Osteoblast (primary cell): Measurements from ENCODE around the gene SLC22A12. TPM values are rescaled to one million over a fixed set of nuclear protein-coding genes. Genes with fewer than 3 reads are reported as not detected.

Experiments used
- DNase-seq: peaks from one replicate; pipeline ENCODE4 v3.0.0; 2011; ENCODE audit warnings: low spot score, mixed read lengths; ENCODE audit not compliant: insufficient read length; ENCODE audit errors: missing footprints
- H2AFZ ChIP-seq: 2 replicates; pipeline ENCODE4 v1.6.0; 2011; ENCODE audit warnings: mild to moderate bottlenecking, low read length
- H3K27ac ChIP-seq: 2 replicates; pipeline ENCODE4 v1.5.1; 2011; ENCODE audit warnings: mild to moderate bottlenecking, low read depth, low read length, moderate library complexity
- H3K27me3 ChIP-seq: 2 replicates; pipeline ENCODE4 v1.6.0; 2012; ENCODE audit warnings: mild to moderate bottlenecking, control low read depth, inconsistent platforms, low read length, moderate library complexity; ENCODE audit not compliant: insufficient read depth
- H3K36me3 ChIP-seq: 2 replicates; pipeline ENCODE4 v1.5.1; 2011; ENCODE audit warnings: mild to moderate bottlenecking, low read length, control low read depth, moderate library complexity; ENCODE audit not compliant: insufficient read depth
- H3K4me1 ChIP-seq: 2 replicates; pipeline ENCODE4 v1.5.1; 2011; ENCODE audit warnings: mild to moderate bottlenecking, low read length, control low read depth, moderate library complexity; ENCODE audit not compliant: insufficient read depth
- H3K4me2 ChIP-seq: 2 replicates; pipeline ENCODE4 v1.6.0; 2011; ENCODE audit warnings: mild to moderate bottlenecking, low read length; ENCODE audit not compliant: insufficient read depth
- H3K4me3 ChIP-seq: fragments of 200-600 bp; sonication (generic); 3 replicates; pipeline ENCODE4 v1.5.1; 2012; ENCODE audit warnings: mild to moderate bottlenecking, low read length, inconsistent platforms; ENCODE audit not compliant: insufficient read depth
- H3K79me2 ChIP-seq: 2 replicates; pipeline ENCODE4 v1.6.0; 2012; ENCODE audit warnings: mild to moderate bottlenecking, low read length, control low read depth, inconsistent platforms; ENCODE audit not compliant: insufficient read depth
- H3K9me3 ChIP-seq: 2 replicates; pipeline ENCODE4 v1.5.1; 2011; ENCODE audit warnings: low read depth, low read length, control low read depth
- H4K20me1 ChIP-seq: 2 replicates; pipeline ENCODE4 v1.6.0; 2012; ENCODE audit warnings: mild to moderate bottlenecking, low read length, control low read depth; ENCODE audit not compliant: insufficient read depth
- CTCF ChIP-seq: IDR thresholded peaks from 2 replicates; pipeline ENCODE4 v1.5.1; 2011; ENCODE audit warnings: mild to moderate bottlenecking, low read depth, low read length, moderate library complexity; ENCODE audit errors: extremely low read depth
- total RNA-seq: library from RNA; depleted of rRNA; stranded (reverse); fragments of >200 nt; gene quantifications from 2 replicates; pipeline ENCODE4 v1.2.3, GENCODE V29; 2012

SLC22A12 gene
- total RNA-seq, 1 donor: not detected

DNA sequence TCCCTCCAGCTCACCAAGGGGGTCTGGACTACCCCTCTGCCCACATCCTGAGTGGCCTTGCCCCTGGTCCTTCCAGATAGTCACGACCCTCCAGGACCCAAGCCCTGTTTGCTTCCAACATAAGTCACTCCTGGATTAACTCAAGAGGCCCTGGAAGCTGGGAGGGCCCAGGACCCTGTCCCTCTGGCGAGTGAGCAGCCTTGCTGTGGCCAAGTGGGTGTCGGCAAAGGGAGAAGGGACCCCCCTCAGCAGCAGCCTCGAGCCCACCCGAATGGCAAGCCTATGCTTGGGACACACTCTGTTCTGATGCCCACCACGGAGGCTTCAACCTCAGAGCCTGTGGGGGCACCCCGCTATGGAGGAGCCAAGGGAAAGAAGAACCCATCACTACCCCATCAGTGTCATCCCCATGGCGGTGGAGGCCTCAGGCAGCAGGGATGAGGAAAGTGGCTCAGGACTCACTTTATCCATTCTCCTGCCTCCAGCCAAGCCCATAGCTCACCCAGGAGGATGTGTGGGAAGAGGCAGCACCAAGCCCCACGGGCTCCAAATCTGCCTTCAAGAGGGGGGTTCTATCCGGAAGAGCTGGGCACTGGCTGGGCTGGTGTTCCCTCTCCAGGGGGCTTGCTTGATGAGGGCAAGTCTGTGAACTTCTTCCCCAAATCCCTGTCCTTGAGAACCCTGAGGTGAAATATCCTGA is 12.5 kb downstream of the SLC22A12 start:
- Histone ChIP-seq H3K4me3 (no peak overlapping the region), H4K20me1 (peaks cover 4% of the 10 kb centered on the region), H3K36me3 (no peaks in the 10 kb centered on the region), H3K27me3 (no peaks in the 10 kb centered on the region), H3K4me1 (peaks cover 10% of the 10 kb centered on the region), H3K27ac (no peak overlapping the region), H2AFZ (no peak overlapping the region), H3K4me2 (no peak overlapping the region), H3K9me3 (no peaks in the 10 kb centered on the region), H3K79me2 (no peaks in the 10 kb centered on the region)
- peak; percentile 81 for DNase-seq
- no peak for TF ChIP-seq CTCF

GRCh38 chr11:64604458-64605243 is 13.6 kb downstream of the SLC22A12 start:
- no peaks in the 10 kb centered on the region for H3K36me3 ChIP-seq
- no peak for TF ChIP-seq CTCF
- no peaks in the 10 kb centered on the region for H3K79me2 ChIP-seq
- no peak overlapping the region for H3K4me2 ChIP-seq
- H3K27me3 ChIP-seq: no peaks in the 10 kb centered on the region
- peak; percentile 87 for DNase-seq
- peaks cover 14% of the 10 kb centered on the region for H3K4me1 ChIP-seq
- no peak overlapping the region for H3K4me3 ChIP-seq
- H3K9me3 ChIP-seq: no peaks in the 10 kb centered on the region
- H3K27ac ChIP-seq: no peak overlapping the region
- peaks cover 4% of the 10 kb centered on the region for H4K20me1 ChIP-seq
- H2AFZ ChIP-seq: no peak overlapping the region

DNA sequence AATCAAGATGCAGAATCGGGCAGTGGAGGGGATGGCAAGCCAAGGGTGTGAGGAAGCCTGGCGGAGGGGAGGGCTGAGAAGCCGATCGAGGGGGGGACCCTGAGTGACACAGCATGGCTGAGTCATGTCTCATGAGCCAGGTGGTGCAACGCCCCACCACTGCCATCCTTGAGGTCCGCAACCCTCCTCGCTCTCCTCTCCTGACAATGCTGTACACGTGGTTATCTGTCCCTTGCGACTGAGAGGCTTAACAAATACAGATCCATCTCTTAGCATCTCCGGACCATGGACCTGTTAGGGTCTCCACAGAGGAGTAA is 14.2 kb downstream of the SLC22A12 start:
- Histone ChIP-seq H3K27me3 (no peaks in the 10 kb centered on the region), H3K79me2 (no peaks in the 10 kb centered on the region)
- DNase-seq: peak; percentile 78

More for the DNA sequence above, 14.2 kb downstream of the SLC22A12 start:
- H3K4me3 ChIP-seq: no peak overlapping the region
- no peak overlapping the region for H3K4me2 ChIP-seq
- peaks cover 4% of the 10 kb centered on the region for H4K20me1 ChIP-seq
- TF ChIP-seq CTCF: no peak
- no peaks in the 10 kb centered on the region for H3K36me3 ChIP-seq
- no peak overlapping the region for H2AFZ ChIP-seq
- H3K4me1 ChIP-seq: peaks cover 14% of the 10 kb centered on the region
- H3K27ac ChIP-seq: no peak overlapping the region
- H3K9me3 ChIP-seq: no peaks in the 10 kb centered on the region
